ENCODE data around the gene SLC9C2.

DNA sequence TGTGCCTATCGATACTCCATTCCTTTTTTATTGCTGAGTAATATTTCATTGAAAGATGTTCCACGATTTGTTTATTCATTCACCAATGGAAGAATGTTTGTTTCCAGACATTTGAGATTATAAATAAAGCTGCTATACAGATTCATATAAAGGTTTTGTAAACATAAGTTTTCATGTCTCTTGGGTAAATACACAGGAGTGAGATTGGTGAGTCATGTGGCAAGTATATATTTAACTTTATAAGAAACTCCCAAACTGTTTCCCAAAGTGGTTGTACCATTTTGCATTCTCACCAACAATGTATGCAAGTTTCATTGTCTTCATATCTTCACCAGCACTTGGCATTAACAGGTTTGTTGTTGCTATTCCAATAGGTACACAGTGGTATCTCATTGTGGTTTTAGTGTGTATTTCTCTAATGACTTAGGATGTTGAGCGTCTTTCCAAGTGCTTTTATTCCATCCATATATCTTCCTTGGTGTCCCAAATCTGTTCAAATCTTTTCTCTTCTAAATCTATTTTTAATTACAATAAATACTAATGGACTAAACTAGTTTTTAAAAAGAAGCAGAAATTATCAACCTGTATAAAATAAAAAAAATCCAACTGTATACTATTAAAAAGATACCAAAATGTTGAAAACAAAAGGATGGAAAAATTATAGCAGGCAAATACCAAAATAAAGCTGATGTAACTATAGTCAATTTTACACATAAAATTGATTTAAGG, 6.6 kb downstream of the SLC9C2 start:
- TF ChIP-seq EZH2 (IDR thresholded peaks at IDR 0.05; ENCODE audit: insufficient read depth, low read length): no peak
- TF ChIP-seq, protein P1, sequence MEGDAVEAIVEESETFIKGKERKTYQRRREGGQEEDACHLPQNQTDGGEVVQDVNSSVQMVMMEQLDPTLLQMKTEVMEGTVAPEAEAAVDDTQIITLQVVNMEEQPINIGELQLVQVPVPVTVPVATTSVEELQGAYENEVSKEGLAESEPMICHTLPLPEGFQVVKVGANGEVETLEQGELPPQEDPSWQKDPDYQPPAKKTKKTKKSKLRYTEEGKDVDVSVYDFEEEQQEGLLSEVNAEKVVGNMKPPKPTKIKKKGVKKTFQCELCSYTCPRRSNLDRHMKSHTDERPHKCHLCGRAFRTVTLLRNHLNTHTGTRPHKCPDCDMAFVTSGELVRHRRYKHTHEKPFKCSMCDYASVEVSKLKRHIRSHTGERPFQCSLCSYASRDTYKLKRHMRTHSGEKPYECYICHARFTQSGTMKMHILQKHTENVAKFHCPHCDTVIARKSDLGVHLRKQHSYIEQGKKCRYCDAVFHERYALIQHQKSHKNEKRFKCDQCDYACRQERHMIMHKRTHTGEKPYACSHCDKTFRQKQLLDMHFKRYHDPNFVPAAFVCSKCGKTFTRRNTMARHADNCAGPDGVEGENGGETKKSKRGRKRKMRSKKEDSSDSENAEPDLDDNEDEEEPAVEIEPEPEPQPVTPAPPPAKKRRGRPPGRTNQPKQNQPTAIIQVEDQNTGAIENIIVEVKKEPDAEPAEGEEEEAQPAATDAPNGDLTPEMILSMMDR (IDR thresholded peaks at IDR 0.05; ENCODE audit: insufficient read depth, low read depth, low read length): no peak

Data from astrocyte (in vitro differentiated cells and primary cell).